Activated CD4-positive, alpha-beta T cell treated with anti-CD3 and anti-CD28 coated beads, Interleukin-2, amount 10 ng/mL, durations not matched to agents 24 days and 14 days (primary cell): Measurements from ENCODE around the gene CASK. TPM values are rescaled to one million over a fixed set of nuclear protein-coding genes. Genes with fewer than 3 reads are reported as not detected.
"Not testable (repeated sequence)": the region's sequence is repeated elsewhere in the genome, so short reads cannot be mapped to it uniquely, and the experiment has no call there.

Source experiments
- DNase-seq: peaks from one replicate; pipeline ENCODE4 v3.0.0; 2022
- H3K27ac Mint-ChIP-seq: one replicate; pipeline ENCODE4 v1.8.0; 2022; ENCODE audit warnings: mild to moderate bottlenecking, mixed read lengths
- H3K27me3 Mint-ChIP-seq: one replicate; pipeline ENCODE4 v1.8.0; 2022; ENCODE audit warnings: mixed read lengths
- H3K36me3 Mint-ChIP-seq: one replicate; pipeline ENCODE4 v1.8.0; 2022; ENCODE audit warnings: low read depth, mild to moderate bottlenecking, mixed read lengths
- H3K4me1 Mint-ChIP-seq: one replicate; pipeline ENCODE4 v1.8.0; 2021; ENCODE audit warnings: mixed read lengths
- H3K4me3 Mint-ChIP-seq: one replicate; pipeline ENCODE4 v1.8.0; 2022; ENCODE audit warnings: mild to moderate bottlenecking, moderate library complexity, mixed read lengths
- H3K9me3 Mint-ChIP-seq: one replicate; pipeline ENCODE4 v1.8.0; 2021; ENCODE audit warnings: mixed read lengths
- intact Hi-C: fragments of 100-400 bp; cut with micrococcal nuclease; formaldehyde crosslinking; loops from one replicate; pipeline ENCODE4 v1.15.1; 2023
- total RNA-seq: library from RNA; stranded (reverse); gene quantifications from 2 replicates; pipeline ENCODE4 v1.2.3, GENCODE V29; 2022

CASK gene
- total RNA-seq, 1 donor from 2014 or later, result 19.3 TPM

DNA sequence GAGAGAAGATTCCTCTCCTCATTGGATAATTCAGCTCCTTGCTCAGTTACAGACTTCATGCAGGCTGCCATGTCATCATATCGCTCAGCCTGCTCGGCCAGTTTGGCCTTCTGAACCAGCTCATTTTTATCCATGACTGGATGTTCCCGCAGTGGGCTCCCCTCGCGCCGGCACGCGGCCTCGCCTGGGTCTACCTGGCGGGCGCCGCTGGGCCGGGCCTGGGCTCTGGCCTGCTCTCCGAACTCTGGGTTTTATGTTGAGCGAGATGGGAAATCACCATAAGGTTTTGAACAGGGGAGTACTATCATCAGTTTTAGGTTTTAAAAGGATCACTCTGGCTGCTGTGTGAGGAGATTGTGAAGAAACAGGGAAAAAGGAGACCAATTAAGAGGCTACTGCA, 247.0 kb downstream of the CASK start:
- DNase-seq, intact Hi-C loops, H3K27me3 Mint-ChIP-seq, H3K9me3 Mint-ChIP-seq, H3K4me3 Mint-ChIP-seq, H3K27ac Mint-ChIP-seq: not testable (repeated sequence)
- Mint-ChIP-seq H3K36me3 (peaks cover 16% of the 10 kb centered on the region), H3K4me1 (peaks cover 13% of the 10 kb centered on the region)

GRCh38 chrX:41672643-41673042, 250.7 kb downstream of the CASK start:
- H3K27me3 Mint-ChIP-seq, result no peaks in the 10 kb centered on the region
- peaks cover 20% of the 10 kb centered on the region for H3K4me1 Mint-ChIP-seq
- H3K36me3 Mint-ChIP-seq, result peaks cover 23% of the 10 kb centered on the region
- DNase-seq, result no peak
- H3K9me3 Mint-ChIP-seq, result peaks cover 4% of the 10 kb centered on the region
- H3K27ac Mint-ChIP-seq, result no peak overlapping the region
- intact Hi-C loops, result no loop called here
- H3K4me3 Mint-ChIP-seq, result no peak overlapping the region

DNA sequence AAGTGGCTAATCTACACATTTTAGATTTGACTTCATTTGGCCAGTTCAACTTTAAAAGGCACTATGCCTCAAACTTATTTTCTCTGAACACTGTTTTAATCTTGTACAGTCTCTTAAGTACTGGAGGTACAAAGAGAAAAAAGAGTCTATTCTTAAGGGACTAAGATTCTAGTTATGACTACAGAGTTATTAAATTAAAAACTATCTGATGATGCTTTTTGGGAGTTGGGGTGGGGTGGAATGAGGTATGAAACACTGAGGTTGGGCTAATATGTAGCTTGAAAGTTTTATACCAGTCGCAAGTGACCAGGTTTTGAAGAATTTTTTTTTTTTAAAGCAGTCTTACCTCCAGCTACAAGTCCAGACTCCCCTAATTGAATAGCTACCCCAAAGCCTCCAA, 252.3 kb downstream of the CASK start:
- peaks cover 28% of the 10 kb centered on the region for H3K4me1 Mint-ChIP-seq

GRCh38 chrX:41670112-41670511, 253.2 kb downstream of the CASK start:
- intact Hi-C loops, result no loop called here
- no peaks in the 10 kb centered on the region for H3K27me3 Mint-ChIP-seq
- no peaks in the 10 kb centered on the region for H3K9me3 Mint-ChIP-seq
- no peak for DNase-seq
- H3K4me1 Mint-ChIP-seq, result peaks cover 35% of the 10 kb centered on the region
- no peak overlapping the region for H3K4me3 Mint-ChIP-seq
- H3K27ac Mint-ChIP-seq, result no peak overlapping the region
- H3K36me3 Mint-ChIP-seq, result peaks cover 23% of the 10 kb centered on the region

More for the DNA sequence above, 252.3 kb downstream of the CASK start:
- Mint-ChIP-seq H3K4me3 (no peak overlapping the region), H3K27me3 (no peaks in the 10 kb centered on the region), H3K27ac (no peak overlapping the region), H3K36me3 (peaks cover 18% of the 10 kb centered on the region), H3K9me3 (no peaks in the 10 kb centered on the region)
- intact Hi-C loops, result no loop called here
- DNase-seq, result no peak

DNA sequence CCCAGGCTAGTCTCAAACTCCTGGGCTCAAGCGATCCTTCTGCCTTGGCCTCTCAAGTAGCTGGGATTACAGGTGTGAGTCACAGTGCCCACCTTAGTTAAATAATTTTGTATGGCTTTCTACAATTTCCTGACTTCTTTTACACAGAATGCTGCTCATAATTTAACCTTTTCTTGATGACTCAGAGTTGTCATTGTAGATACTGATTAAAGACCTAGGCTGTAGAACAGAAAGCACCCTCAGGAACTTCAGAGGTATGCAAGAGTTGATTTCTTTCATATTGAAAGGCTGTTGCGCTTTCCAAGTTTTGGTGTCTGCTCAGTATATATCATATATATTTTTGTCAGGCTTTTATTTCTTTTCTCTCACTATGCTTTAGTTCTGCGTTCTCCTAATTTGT, 255.7 kb downstream of the CASK start:
- no peak for DNase-seq
- no peaks in the 10 kb centered on the region for H3K27me3 Mint-ChIP-seq
- peaks cover 21% of the 10 kb centered on the region for H3K36me3 Mint-ChIP-seq
- peaks cover 33% of the 10 kb centered on the region for H3K4me1 Mint-ChIP-seq
- intact Hi-C loops, result loop anchor here (2.0 to 10.0 kb wide), 3 partner anchors 35 to 223 kb away; partner anchors contain the start of gene NYX
- no peak overlapping the region for H3K4me3 Mint-ChIP-seq
- H3K9me3 Mint-ChIP-seq, result no peaks in the 10 kb centered on the region
- peak overlapping the region; percentile 73 for H3K27ac Mint-ChIP-seq

DNA sequence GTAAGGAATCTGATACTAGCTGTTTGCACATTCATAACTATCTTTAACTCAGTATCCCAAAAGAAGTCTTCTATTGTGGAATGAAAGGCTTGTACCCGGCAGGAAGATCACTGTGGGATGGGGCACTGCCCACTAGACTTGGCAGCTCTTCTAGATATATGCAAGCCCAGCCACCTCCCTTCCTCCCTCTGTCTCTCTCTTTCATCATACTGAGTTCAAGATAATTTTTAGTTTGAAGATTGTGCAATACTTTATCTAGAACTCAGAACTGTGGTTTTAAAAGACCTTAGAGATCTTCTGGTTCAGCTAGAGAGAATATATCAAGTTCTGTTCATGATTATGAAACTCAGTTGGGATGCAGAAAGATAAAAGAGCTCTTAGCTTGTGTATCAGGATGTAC, 257.1 kb downstream of the CASK start:
- no peaks in the 10 kb centered on the region for H3K9me3 Mint-ChIP-seq
- H3K4me1 Mint-ChIP-seq, result peaks cover 32% of the 10 kb centered on the region
- H3K27ac Mint-ChIP-seq, result peak overlapping the region; percentile 86
- H3K36me3 Mint-ChIP-seq, result peaks cover 19% of the 10 kb centered on the region
- intact Hi-C loops, result loop anchor here (2.0 to 10.0 kb wide), 3 partner anchors 37 to 221 kb away; partner anchors contain the start of gene NYX
- DNase-seq, result no peak
- no peaks in the 10 kb centered on the region for H3K27me3 Mint-ChIP-seq
- H3K4me3 Mint-ChIP-seq, result peak overlapping the region; percentile 53

- intact Hi-C loops, result loop anchor here (1.0 to 10.0 kb wide), 5 partner anchors 24 to 257 kb away; partner anchors contain the start of genes CASK and NYX
- Mint-ChIP-seq H3K9me3 (no peaks in the 10 kb centered on the region), H3K4me1 (peaks cover 34% of the 10 kb centered on the region), H3K27me3 (no peaks in the 10 kb centered on the region), H3K36me3 (peaks cover 19% of the 10 kb centered on the region), H3K4me3 (peak overlapping the region; percentile 60), H3K27ac (peak overlapping the region; percentile 86)
- no peak for DNase-seq
These were observed 257.7 kb downstream of the CASK start for GRCh38 chrX:41665686-41666085.

GRCh38 chrX:41664908-41665307, 258.4 kb downstream of the CASK start:
- peak overlapping the region; percentile 6 for H3K4me3 Mint-ChIP-seq
- intact Hi-C loops, result loop anchor here (1.0 to 10.0 kb wide), 6 partner anchors 24 to 258 kb away; partner anchors contain the start of genes CASK and NYX
- no peak for DNase-seq
- H3K4me1 Mint-ChIP-seq, result peaks cover 34% of the 10 kb centered on the region
- H3K27ac Mint-ChIP-seq, result peak overlapping the region; percentile 53
- no peaks in the 10 kb centered on the region for H3K27me3 Mint-ChIP-seq
- peaks cover 19% of the 10 kb centered on the region for H3K36me3 Mint-ChIP-seq
- no peaks in the 10 kb centered on the region for H3K9me3 Mint-ChIP-seq

GRCh38 chrX:41664375-41664901, 258.9 kb downstream of the CASK start:
- Mint-ChIP-seq H3K4me1 (peaks cover 34% of the 10 kb centered on the region), H3K27ac (peak overlapping the region; percentile 53), H3K36me3 (peaks cover 20% of the 10 kb centered on the region), H3K4me3 (no peak overlapping the region), H3K9me3 (no peaks in the 10 kb centered on the region), H3K27me3 (no peaks in the 10 kb centered on the region)
- peak; percentile 55 for DNase-seq
- intact Hi-C loops, result loop anchor here (1.0 to 10.0 kb wide), 4 partner anchors 70 to 258 kb away; partner anchors contain the start of genes CASK and NYX

DNA sequence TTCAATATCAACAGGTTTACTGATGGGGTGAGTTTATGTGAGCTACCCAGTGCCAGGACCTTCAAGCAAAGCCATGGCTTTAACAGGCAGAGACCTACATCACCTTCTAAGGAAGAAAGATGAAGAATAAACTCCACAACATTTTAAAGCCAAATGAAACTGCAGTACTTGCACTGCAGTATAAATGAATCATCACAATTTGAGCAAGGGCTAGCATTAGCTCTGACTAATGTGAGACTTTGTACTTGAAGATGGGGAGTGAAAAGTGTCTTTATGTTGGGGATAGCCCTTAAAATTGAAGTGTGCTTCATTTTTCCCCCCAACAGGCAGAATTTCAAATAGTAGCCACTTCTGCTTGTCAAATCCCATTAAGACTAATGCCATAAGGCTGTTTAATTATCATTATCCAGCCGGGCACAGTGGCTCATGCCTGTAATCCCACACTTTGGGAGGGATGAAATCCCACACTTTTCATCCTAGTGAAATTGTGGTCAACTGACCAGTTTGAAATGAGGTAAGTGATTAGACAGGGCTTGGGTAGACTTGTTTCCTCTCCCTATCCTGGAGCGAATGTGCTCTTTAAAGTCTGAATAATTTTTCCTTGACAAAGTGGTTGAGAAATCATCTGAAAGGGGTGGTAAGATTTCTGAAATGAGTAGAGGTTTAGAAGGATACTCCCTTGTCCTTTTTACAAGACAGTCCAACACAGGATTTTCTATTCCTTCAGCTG, 261.8 kb downstream of the CASK start:
- peaks cover 26% of the 10 kb centered on the region for H3K4me1 Mint-ChIP-seq
- no peak overlapping the region for H3K27ac Mint-ChIP-seq
- H3K36me3 Mint-ChIP-seq, result peaks cover 33% of the 10 kb centered on the region
- DNase-seq, result no peak
- no peaks in the 10 kb centered on the region for H3K27me3 Mint-ChIP-seq
- H3K9me3 Mint-ChIP-seq, result no peaks in the 10 kb centered on the region
- intact Hi-C loops, result loop anchor here (10.0 kb wide), 1 partner anchor 217 kb away; the partner anchor contains the start of gene NYX
- H3K4me3 Mint-ChIP-seq, result no peak overlapping the region

GRCh38 chrX:41655631-41656030, 267.7 kb downstream of the CASK start:
- no peaks in the 10 kb centered on the region for H3K27me3 Mint-ChIP-seq
- intact Hi-C loops, result no loop called here
- no peak overlapping the region for H3K27ac Mint-ChIP-seq
- no peak overlapping the region for H3K4me3 Mint-ChIP-seq
- H3K36me3 Mint-ChIP-seq, result peaks cover 46% of the 10 kb centered on the region
- H3K9me3 Mint-ChIP-seq, result no peaks in the 10 kb centered on the region
- peaks cover 6% of the 10 kb centered on the region for H3K4me1 Mint-ChIP-seq
- DNase-seq, result no peak

GRCh38 chrX:41655101-41655500, 268.3 kb downstream of the CASK start:
- peaks cover 6% of the 10 kb centered on the region for H3K4me1 Mint-ChIP-seq
- H3K9me3 Mint-ChIP-seq, result no peaks in the 10 kb centered on the region
- H3K27ac Mint-ChIP-seq, result no peak overlapping the region
- no peak for DNase-seq
- intact Hi-C loops, result no loop called here
- H3K36me3 Mint-ChIP-seq, result peaks cover 46% of the 10 kb centered on the region
- H3K4me3 Mint-ChIP-seq, result no peak overlapping the region
- no peaks in the 10 kb centered on the region for H3K27me3 Mint-ChIP-seq

DNA sequence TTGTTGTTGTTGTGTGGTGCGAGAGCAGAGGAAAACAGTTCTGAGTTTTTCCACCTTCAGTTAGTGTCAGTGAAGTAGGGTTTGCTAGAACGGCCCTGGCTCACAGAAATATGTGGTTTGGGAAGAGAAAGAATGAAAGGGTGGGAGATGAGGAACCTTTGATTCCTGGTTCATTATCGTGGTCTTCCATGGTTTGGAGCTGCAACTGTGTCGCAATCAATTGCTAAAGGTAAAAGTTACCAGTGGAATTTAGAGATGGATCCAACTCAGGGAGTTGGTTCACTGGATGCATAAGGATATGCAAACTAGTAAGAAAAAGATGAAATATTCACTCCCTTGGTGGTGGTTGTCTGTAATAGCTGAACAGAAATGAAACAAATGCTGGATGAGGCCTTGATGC, 270.2 kb downstream of the CASK start:
- no peaks in the 10 kb centered on the region for H3K27me3 Mint-ChIP-seq
- no peak overlapping the region for H3K27ac Mint-ChIP-seq
- H3K4me3 Mint-ChIP-seq, result no peak overlapping the region
- no peak for DNase-seq
- peaks cover 43% of the 10 kb centered on the region for H3K36me3 Mint-ChIP-seq
- H3K9me3 Mint-ChIP-seq, result peaks cover 6% of the 10 kb centered on the region
- H3K4me1 Mint-ChIP-seq, result no peaks in the 10 kb centered on the region
- intact Hi-C loops, result no loop called here

DNA sequence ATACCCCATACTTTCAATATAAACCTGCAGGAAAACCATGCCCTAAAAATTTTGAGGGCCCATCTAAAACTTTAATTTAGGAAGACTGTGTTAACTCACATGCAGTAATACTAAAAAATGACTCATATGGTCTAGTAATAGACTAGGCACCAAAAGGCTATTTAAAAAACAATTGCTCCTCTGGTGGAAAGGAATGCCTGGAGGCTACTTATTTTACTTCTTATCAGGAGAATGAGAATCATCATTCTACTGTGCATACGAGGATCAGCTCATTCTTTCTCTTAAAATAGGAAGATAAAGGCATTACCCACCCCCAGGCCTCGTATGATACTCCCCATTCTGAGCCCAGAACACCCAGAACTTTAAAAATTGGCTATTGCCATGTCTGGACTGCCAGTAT, 277.2 kb downstream of the CASK start:
- DNase-seq, H3K4me1 Mint-ChIP-seq, H3K27me3 Mint-ChIP-seq, H3K4me3 Mint-ChIP-seq, H3K27ac Mint-ChIP-seq, intact Hi-C loops: not testable (repeated sequence)
- peaks cover 10% of the 10 kb centered on the region for H3K9me3 Mint-ChIP-seq
- peaks cover 38% of the 10 kb centered on the region for H3K36me3 Mint-ChIP-seq
